Testis (tissue), 3 donors: ENCODE data around the gene TBC1D25. TPM values are rescaled to one million over a fixed set of nuclear protein-coding genes. Genes with fewer than 3 reads are reported as not detected.

Experiments used
- DNase-seq: peaks from one replicate; pipeline ENCODE4 v3.0.0-alpha.2; 2019
- H3K27ac ChIP-seq, 2 donors: fragments of 200-600 bp; sonication (generic); one replicate each; pipeline ENCODE4 v1.5.1; 2019
- H3K27me3 ChIP-seq: fragments of 200-600 bp; sonication (generic); one replicate; pipeline ENCODE4 v1.5.1; 2019
- H3K36me3 ChIP-seq: fragments of 200-600 bp; sonication (generic); one replicate; pipeline ENCODE4 v1.5.1; 2017; ENCODE audit warnings: low read depth; ENCODE audit errors: missing control alignments
- H3K4me1 ChIP-seq: fragments of 200-600 bp; sonication (generic); one replicate; pipeline ENCODE4 v1.5.1; 2019
- H3K4me3 ChIP-seq, 2 donors: fragments of 200-600 bp; sonication (generic); one replicate each; pipeline ENCODE4 v1.5.1; 2017 to 2019
- H3K9me3 ChIP-seq: fragments of 200-600 bp; sonication (generic); one replicate; pipeline ENCODE4 v1.5.1; 2017
- CTCF ChIP-seq, 3 experiments: fragments of 450-650 bp in 2 of 3; fragments of 200-600 bp in 1 of 3; sonication (generic) in 1 of 3; IDR thresholded peaks; one replicate each; pipeline ENCODE4 v1.5.1; 2016 to 2019; ENCODE audit warnings: antibody characterized with exemption in 3 of 3, mild to moderate bottlenecking in 2 of 3, moderate library complexity in 1 of 3
- POLR2A ChIP-seq: fragments of 450-650 bp; IDR thresholded peaks from one replicate; pipeline ENCODE4 v1.6.1; 2017; ENCODE audit warnings: antibody characterized with exemption, mild to moderate bottlenecking, moderate library complexity
- WGBS, 2 donors: methylation state at CpG; one replicate each; pipeline ENCODE4 v1.1.5; 2018; 5-methylcytosine and 5-hydroxymethylcytosine counted together
- intact Hi-C: fragments of 100-400 bp; cut with DNase I; formaldehyde crosslinking; loops from one replicate; pipeline ENCODE4 v1.15.1; 2023; ENCODE audit warnings: low total_unique reads
- polyA plus RNA-seq: library from polyadenylated mRNA; stranded (reverse); fragments of 350-450 nt; fragmentation: Illumina TruSeq; extraction: RNeasy Lipid Tissue Mini Kit (QIAGEN cat#74804); gene quantifications from one replicate; pipeline ENCODE4 v1.2.3, GENCODE V29; 2014; ENCODE audit warnings: low read depth, low replicate concordance; ENCODE audit not compliant: insufficient read depth
- total RNA-seq, 2 donors: library from RNA; depleted of rRNA; stranded (reverse); fragments of >200 nt; gene quantifications; one replicate each; pipeline ENCODE4 v1.2.3, GENCODE V29; 2016

TBC1D25 gene
- total and polyA plus RNA-seq, 3 donors from 2014 or later = 19.3 to 36.1 (median 27.3) TPM

- H3K9me3 ChIP-seq = no peaks in the 10 kb centered on the region
- H3K36me3 ChIP-seq = no peaks in the 10 kb centered on the region
- peak overlapping the region; percentile 97 to 98 for H3K27ac ChIP-seq
- H3K27me3 ChIP-seq = no peaks in the 10 kb centered on the region
- WGBS, 2 donors = 31 to 40% methylated on average over 3 to 12 of the region's 13 CpGs
- no peaks in the 10 kb centered on the region for H3K4me1 ChIP-seq
- TF ChIP-seq POLR2A (no peak), CTCF (IDR thresholded peaks at IDR 0.05) (no peak)
- intact Hi-C loops = no loop called here
- no peak for DNase-seq
- H3K4me3 ChIP-seq = peak overlapping the region in 1 of 2 donors; percentile 85
Observed at GRCh38 chrX:48575642-48576041, 36.1 kb downstream of the TBC1D25 start.

GRCh38 chrX:48576108-48576507 is 36.6 kb downstream of the TBC1D25 start:
- no peak for DNase-seq
- Histone ChIP-seq H3K27me3 (no peaks in the 10 kb centered on the region), H3K4me1 (no peaks in the 10 kb centered on the region), H3K4me3 (no peak overlapping the region), H3K9me3 (no peaks in the 10 kb centered on the region), H3K27ac (no peak overlapping the region), H3K36me3 (no peaks in the 10 kb centered on the region)
- WGBS, 2 donors = 63% methylated on average over 4 to 6 of the region's 6 CpGs
- intact Hi-C loops = no loop called here
- no peak for TF ChIP-seq CTCF (IDR thresholded peaks at IDR 0.05)
- no peak for TF ChIP-seq POLR2A

GRCh38 chrX:48578661-48579128 is 39.2 kb downstream of the TBC1D25 start:
- Histone ChIP-seq H3K36me3 (no peaks in the 10 kb centered on the region), H3K4me3 (no peak overlapping the region), H3K27ac (no peak overlapping the region), H3K4me1 (no peaks in the 10 kb centered on the region), H3K27me3 (no peaks in the 10 kb centered on the region), H3K9me3 (no peaks in the 10 kb centered on the region)
- TF ChIP-seq CTCF (IDR thresholded peaks at IDR 0.05) (no peak), POLR2A (no peak)
- WGBS, 2 donors = 50 to 70% methylated on average over 1 to 2 of the region's 2 CpGs
- intact Hi-C loops = no loop called here
- DNase-seq = no peak

- H3K4me3 ChIP-seq = no peak overlapping the region
- no peaks in the 10 kb centered on the region for H3K27me3 ChIP-seq
- 79 to 86% methylated on average over 3 of the region's 3 CpGs for WGBS, 2 donors
- TF ChIP-seq POLR2A (no peak), CTCF (IDR thresholded peaks at IDR 0.05) (no peak)
- no peaks in the 10 kb centered on the region for H3K9me3 ChIP-seq
- no peak overlapping the region for H3K27ac ChIP-seq
- DNase-seq = no peak
- intact Hi-C loops = no loop called here
- H3K36me3 ChIP-seq = no peaks in the 10 kb centered on the region
- no peaks in the 10 kb centered on the region for H3K4me1 ChIP-seq
Observed at GRCh38 chrX:48579259-48579658, 39.7 kb downstream of the TBC1D25 start.

- no peaks in the 10 kb centered on the region for H3K4me1 ChIP-seq
- intact Hi-C loops = no loop called here
- DNase-seq = no peak
- no peaks in the 10 kb centered on the region for H3K27me3 ChIP-seq
- no peak overlapping the region for H3K4me3 ChIP-seq
- no peak overlapping the region for H3K27ac ChIP-seq
- TF ChIP-seq CTCF (IDR thresholded peaks at IDR 0.05) (no peak), POLR2A (no peak)
- no peaks in the 10 kb centered on the region for H3K36me3 ChIP-seq
- no peaks in the 10 kb centered on the region for H3K9me3 ChIP-seq
- 75 to 80% methylated on average over 1 of the region's 1 CpG for WGBS, 2 donors
Observed at GRCh38 chrX:48580662-48581061, 41.1 kb downstream of the TBC1D25 start.
